Hepatocyte (in vitro differentiated cells): ENCODE results near the gene HOPX. TPM values are rescaled to one million over a fixed set of nuclear protein-coding genes. Genes with fewer than 3 reads are reported as not detected.

Source experiments
- DNase-seq: peaks from one replicate; pipeline ENCODE4 v3.0.0-alpha.2; 2016; ENCODE audit warnings: low spot score
- H2AFZ ChIP-seq: fragments of 200-600 bp; sonication (generic); 2 replicates; pipeline ENCODE4 v1.6.0; 2016; ENCODE audit warnings: antibody characterized with exemption, mild to moderate bottlenecking
- H3K27ac ChIP-seq: fragments of 200-600 bp; sonication (generic); 2 replicates; pipeline ENCODE4 v1.5.1; 2016; ENCODE audit warnings: mild to moderate bottlenecking
- H3K27me3 ChIP-seq: fragments of 200-600 bp; sonication (generic); 2 replicates; pipeline ENCODE4 v1.6.1; 2016
- H3K36me3 ChIP-seq: fragments of 200-600 bp; sonication (generic); replicated peaks from 2 replicates; pipeline ENCODE4 v1.5.1; 2016; ENCODE audit warnings: low read depth; ENCODE audit not compliant: insufficient read depth
- H3K4me1 ChIP-seq: fragments of 200-600 bp; sonication (generic); 2 replicates; pipeline ENCODE4 v1.5.1; 2016; ENCODE audit warnings: mild to moderate bottlenecking, moderate library complexity; ENCODE audit not compliant: insufficient read depth
- H3K4me2 ChIP-seq: fragments of 200-600 bp; sonication (generic); 2 replicates; pipeline ENCODE4 v1.6.0; 2016
- H3K4me3 ChIP-seq: fragments of 200-600 bp; sonication (generic); 2 replicates; pipeline ENCODE4 v1.5.1; 2016; ENCODE audit warnings: mild to moderate bottlenecking
- H3K79me2 ChIP-seq: fragments of 200-600 bp; sonication (generic); 2 replicates; pipeline ENCODE4 v1.6.0; 2017; ENCODE audit warnings: mild to moderate bottlenecking
- H3K9me2 ChIP-seq: fragments of 200-600 bp; sonication (generic); replicated peaks from 2 replicates; pipeline ENCODE4 v1.6.0; 2017; ENCODE audit warnings: mild to moderate bottlenecking; ENCODE audit not compliant: insufficient read depth
- H3K9me3 ChIP-seq: fragments of 200-600 bp; sonication (generic); 2 replicates; pipeline ENCODE4 v1.5.1; 2016; ENCODE audit warnings: low read depth, mild to moderate bottlenecking
- H4K20me1 ChIP-seq: fragments of 200-600 bp; sonication (generic); 2 replicates; pipeline ENCODE4 v1.6.0; 2016; ENCODE audit warnings: mild to moderate bottlenecking; ENCODE audit not compliant: insufficient read depth, poor library complexity, severe bottlenecking
- CTCF ChIP-seq: fragments of 200-600 bp; sonication (generic); IDR thresholded peaks from 2 replicates; pipeline ENCODE4 v1.5.1; 2016; ENCODE audit warnings: antibody characterized with exemption, mild to moderate bottlenecking; ENCODE audit not compliant: poor library complexity
- EZH2 ChIP-seq: fragments of 200-600 bp; sonication (generic); IDR thresholded peaks from 2 replicates; pipeline ENCODE4 v1.6.1; 2016; ENCODE audit warnings: antibody characterized with exemption, mild to moderate bottlenecking, borderline replicate concordance
- EZH2phosphoT487 ChIP-seq: fragments of 200-600 bp; sonication (generic); IDR thresholded peaks from one replicate; pipeline ENCODE4 v1.6.1; 2018; ENCODE audit warnings: antibody characterized with exemption, mild to moderate bottlenecking, low read depth, moderate library complexity; ENCODE audit not compliant: unreplicated experiment, severe bottlenecking
- WGBS: methylation state at CpG from one replicate; pipeline ENCODE4 v1.1.6; 2016; ENCODE audit warnings: low lambda C conversion rate; ENCODE audit errors: missing lambda C conversion rate; 5-methylcytosine and 5-hydroxymethylcytosine counted together
- polyA plus RNA-seq: library from polyadenylated mRNA; unstranded; fragments of >200 nt; fragmentation: Nextera tagmentation; extraction: Ambion mirVana; gene quantifications from 2 replicates; pipeline ENCODE4 v1.2.1, GENCODE V29; 2016
- total RNA-seq: library from RNA; depleted of rRNA; stranded (reverse); fragments of >200 nt; gene quantifications from 2 replicates; pipeline ENCODE4 v1.2.3, GENCODE V29; 2014

HOPX gene
- total and polyA plus RNA-seq, 2 experiments from 2014 or later: 11.7 to 17.7 TPM

- H3K4me1 ChIP-seq: no peaks in the 10 kb centered on the region
- H3K9me2 ChIP-seq: no peaks in the 10 kb centered on the region
- no peak overlapping the region for H3K4me2 ChIP-seq
- H3K27me3 ChIP-seq: no peaks in the 10 kb centered on the region
- H2AFZ ChIP-seq: no peak overlapping the region
- WGBS: 39% methylated on average over 4 of the region's 4 CpGs
- DNase-seq: no peak
- no peaks in the 10 kb centered on the region for H3K9me3 ChIP-seq
- no peaks in the 10 kb centered on the region for H3K36me3 ChIP-seq
- H3K27ac ChIP-seq: no peak overlapping the region
- no peak overlapping the region for H3K4me3 ChIP-seq
- TF ChIP-seq EZH2phosphoT487 (no peak), EZH2 (no peak), CTCF (no peak)
- no peaks in the 10 kb centered on the region for H3K79me2 ChIP-seq
- H4K20me1 ChIP-seq: no peaks in the 10 kb centered on the region
These were observed 11.5 kb upstream of the HOPX start for GRCh38 chr4:56692576-56692975.

- H3K27ac ChIP-seq: no peak overlapping the region
- H3K79me2 ChIP-seq: no peaks in the 10 kb centered on the region
- no peak for DNase-seq
- H2AFZ ChIP-seq: no peak overlapping the region
- no peaks in the 10 kb centered on the region for H3K9me2 ChIP-seq
- no peak overlapping the region for H3K4me3 ChIP-seq
- H3K36me3 ChIP-seq: no peaks in the 10 kb centered on the region
- H3K4me1 ChIP-seq: no peaks in the 10 kb centered on the region
- H3K4me2 ChIP-seq: no peak overlapping the region
- no peak for TF ChIP-seq EZH2phosphoT487
- TF ChIP-seq EZH2: no peak
- no peak for TF ChIP-seq CTCF
- 44% methylated on average over 3 of the region's 3 CpGs for WGBS
- H4K20me1 ChIP-seq: no peaks in the 10 kb centered on the region
- H3K27me3 ChIP-seq: no peaks in the 10 kb centered on the region
- no peaks in the 10 kb centered on the region for H3K9me3 ChIP-seq
These were observed 10.3 kb upstream of the HOPX start for GRCh38 chr4:56691425-56691824.

- TF ChIP-seq EZH2phosphoT487 (no peak), CTCF (no peak), EZH2 (no peak)
- Histone ChIP-seq H2AFZ (no peak overlapping the region), H3K4me3 (no peak overlapping the region), H3K9me3 (no peaks in the 10 kb centered on the region), H3K27me3 (no peaks in the 10 kb centered on the region), H3K4me2 (no peak overlapping the region), H3K36me3 (no peaks in the 10 kb centered on the region), H3K79me2 (no peaks in the 10 kb centered on the region), H3K4me1 (no peaks in the 10 kb centered on the region), H3K27ac (no peak overlapping the region), H4K20me1 (no peaks in the 10 kb centered on the region), H3K9me2 (no peaks in the 10 kb centered on the region)
- 85% methylated on average over 1 of the region's 1 CpG for WGBS
- no peak for DNase-seq
These were observed 9.3 kb upstream of the HOPX start for GRCh38 chr4:56690393-56690792.
